Measurements from ENCODE around the gene ZFYVE19.
A peak's percentile ranks its signal among the peaks of the same experiment; 100 is the strongest.

ZFYVE19 gene

DNA sequence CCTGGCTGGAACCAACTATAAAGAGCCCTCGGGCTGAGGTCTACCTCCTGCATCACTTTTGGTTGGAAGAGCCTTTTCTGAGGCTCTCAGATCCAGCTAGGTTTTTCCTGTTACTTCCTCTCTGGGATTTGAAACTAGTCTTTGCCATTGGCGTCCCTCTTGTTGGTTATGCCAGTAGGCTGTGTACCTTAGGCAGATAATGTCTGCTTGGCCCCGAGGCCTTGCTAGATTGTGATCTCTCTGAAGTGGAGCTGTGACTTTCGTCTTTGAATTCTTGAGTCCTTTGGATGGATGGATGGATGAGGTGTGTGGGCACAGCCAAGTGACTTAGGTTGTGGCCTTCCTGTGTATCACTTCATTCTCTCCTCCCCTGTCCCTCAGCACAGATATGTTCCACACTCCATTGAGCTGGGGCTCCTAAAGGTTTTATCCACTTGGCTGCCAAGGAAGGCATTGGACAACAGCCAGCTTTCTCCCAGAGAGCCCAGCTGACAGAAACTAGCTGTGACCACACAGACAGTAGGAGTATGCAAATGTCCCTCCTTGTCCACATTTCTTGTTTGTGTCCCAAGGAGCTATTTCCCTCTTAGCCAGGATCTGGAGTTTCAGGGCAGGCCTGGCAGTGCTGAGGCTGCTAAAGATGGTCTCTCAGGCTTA is 8.3 kb downstream of the ZFYVE19 start:
- DNase-seq (ENCODE audit: low read depth) = no peak

DNA sequence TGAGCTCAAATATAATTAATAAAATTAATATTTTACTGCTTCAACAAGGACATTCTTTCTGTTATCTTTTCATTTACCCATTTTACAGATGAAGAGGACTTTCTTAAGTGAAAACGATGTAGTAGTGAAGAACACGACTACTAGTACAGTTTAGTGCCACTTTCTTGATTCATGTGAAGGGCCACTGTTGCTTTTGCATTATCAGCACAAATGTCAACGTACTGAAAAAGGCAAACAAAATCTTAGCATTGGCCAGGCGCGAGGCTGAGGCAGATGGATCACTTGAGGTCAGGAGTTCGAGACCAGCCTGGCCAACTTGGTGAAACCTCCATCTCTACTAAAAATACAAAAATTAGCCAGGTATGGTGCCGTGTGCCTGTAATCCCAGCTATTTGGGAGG is 12.2 kb downstream of the ZFYVE19 start:
- no peak for DNase-seq (ENCODE audit: low read depth)

DNA sequence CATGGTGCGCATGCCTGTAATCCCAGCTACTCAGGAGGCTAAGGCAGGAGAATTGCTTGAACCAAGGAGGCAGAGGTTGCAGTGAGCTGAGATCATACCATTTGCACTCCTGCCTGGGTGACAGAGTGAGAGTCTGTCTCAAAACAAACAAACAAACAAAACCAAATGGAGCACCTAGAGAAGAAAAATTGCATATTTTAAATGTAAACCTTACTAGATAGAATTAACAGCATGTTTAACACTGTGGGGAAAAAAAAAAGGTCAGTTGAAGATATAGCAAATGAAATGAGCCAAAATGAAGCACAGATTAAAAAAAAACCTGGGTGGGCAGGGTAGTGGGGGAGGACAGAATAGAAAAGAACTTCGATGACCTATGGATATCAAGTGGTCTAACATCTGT is 14.3 kb downstream of the ZFYVE19 start:
- no peak for DNase-seq (ENCODE audit: low read depth)

DNA sequence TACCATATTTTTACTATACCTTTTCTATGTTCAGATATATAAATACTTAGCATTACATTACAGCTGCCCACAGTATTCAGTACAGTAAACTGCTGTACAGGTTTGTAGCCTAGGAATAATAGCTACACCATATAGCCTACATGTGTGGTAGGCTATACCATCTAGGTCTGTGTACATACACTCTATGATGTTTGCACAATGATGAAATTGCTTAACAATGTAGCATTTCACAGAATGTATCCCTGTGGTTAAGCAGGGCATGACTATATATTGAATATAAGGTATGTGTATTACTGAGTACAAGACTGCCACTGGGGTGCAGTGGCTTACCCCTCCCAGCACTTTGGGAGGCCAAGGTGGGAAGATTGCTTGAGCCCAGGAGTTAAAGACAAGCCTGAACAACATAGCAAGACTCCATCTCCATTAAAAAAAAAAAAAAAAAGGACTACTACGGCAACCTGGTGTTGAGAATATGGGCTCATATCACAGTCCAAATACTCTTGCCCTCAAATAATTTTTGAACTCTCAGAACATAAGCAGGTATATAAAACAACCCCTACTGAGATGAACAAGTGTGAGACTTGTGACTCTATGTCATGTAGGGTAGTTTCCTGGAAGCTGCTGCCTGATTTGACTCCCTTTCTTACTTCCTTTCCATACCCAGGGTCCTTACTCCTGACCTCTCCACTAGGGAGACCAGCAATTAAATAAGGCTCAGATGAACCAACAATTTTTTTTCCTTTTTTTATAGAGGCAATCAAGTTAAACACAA is 16.9 kb downstream of the ZFYVE19 start:
- DNase-seq (ENCODE audit: low read depth) = no peak

DNA sequence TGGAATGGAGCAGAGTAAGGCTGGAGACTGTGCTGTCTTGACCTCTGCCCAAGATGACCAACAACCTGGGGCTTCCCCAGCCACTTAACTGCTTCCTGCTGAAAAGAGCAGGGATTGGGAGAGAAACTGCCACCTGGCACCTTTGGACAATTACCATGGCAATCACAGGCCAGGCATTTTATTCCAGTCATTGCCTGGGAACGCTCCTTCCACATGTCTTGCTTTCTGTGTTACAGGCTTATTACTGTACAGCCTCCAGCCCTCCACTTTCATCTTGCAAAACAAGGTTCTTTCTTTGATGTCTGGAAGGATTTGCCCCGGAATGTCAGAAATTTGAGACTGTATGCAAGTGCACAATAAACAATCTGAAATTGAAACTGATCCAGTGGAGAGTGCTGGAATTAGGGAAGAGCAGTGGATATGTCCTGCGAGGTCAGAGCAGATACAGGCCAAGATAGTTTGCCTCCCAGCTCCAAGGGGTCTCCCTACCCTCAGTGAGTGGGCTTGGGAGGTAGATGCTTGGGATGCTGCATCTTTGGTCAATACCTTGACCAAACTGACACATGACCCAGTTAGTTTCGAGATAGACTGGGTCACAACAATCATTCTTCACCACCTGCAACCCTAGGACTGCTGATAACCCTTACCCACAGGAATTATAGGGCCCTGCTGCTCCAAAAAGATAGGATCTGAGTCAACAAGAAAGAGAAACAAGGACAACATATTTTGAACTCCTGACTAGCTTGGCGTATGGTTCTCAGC is 19.0 kb downstream of the ZFYVE19 start:
- DNase-seq (ENCODE audit: low read depth) = no peak

DNA sequence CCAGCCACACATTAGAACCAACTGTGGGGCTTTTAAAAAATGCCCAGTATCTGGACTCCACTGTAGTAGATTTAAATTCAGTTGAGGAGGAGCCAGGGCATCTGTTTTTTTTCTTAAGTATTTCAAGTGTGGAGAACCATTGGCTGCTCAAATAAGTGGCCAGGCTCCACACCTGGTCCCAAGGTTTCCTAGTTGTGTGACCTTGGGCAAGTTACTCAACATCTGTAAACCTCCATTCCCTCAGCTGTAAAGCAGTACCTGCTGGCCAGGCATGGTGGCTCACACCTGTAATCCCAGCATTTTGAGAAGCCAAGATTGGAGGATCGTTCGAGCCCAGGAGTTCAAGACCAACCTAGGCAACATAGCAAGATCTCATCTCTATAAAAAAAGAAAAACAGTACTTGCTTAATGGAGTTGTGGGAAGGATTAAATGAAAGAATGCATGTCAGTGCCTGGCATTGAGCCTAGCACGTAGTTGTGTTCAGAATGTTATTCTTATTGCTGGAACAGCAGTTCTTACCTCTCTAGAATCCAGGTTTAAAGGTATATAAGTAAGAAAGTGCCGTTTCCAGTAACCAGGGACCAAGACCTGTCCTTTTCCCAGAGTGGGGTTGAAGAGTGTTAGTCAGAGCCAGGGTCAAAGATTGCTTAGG is 19.7 kb downstream of the ZFYVE19 start:
- no peak for DNase-seq (ENCODE audit: low read depth)

DNA sequence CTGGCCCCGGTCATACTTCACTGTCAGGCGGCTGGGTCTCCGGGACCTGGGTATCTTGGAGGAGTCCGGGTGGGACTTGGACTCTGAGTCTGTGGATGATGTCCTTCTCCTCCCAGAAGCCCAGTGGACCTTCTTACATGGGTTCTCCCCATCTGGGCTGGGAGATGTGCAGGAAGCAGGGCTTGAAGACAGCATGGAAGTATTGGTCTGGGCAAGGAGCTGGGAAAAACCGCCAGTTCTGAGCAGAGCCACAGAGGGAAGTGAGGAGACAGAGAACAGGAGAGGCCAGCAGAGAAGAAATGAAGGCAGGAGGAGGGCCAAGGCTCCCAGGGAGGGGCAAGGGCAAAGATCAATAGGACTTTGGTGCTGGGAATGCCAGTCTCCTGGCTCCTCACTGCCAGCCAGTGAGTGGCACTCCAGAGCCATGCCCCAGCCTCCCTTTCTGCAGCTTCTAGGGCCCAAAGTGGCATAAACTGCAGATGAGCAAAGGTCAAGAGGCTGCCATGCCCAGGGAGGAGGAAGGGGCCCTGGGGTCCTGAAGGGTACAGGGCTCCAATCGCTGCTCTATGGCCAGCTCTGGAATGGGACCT is 21.7 kb downstream of the ZFYVE19 start, which contains the start of gene PPP1R14D:
PPP1R14D (minus strand) TSS at position 262 of the 590 bp plus-strand sequence; CDS start at position 195, 67 bp downstream.
- DNase-seq (ENCODE audit: low read depth) = no peak

DNA sequence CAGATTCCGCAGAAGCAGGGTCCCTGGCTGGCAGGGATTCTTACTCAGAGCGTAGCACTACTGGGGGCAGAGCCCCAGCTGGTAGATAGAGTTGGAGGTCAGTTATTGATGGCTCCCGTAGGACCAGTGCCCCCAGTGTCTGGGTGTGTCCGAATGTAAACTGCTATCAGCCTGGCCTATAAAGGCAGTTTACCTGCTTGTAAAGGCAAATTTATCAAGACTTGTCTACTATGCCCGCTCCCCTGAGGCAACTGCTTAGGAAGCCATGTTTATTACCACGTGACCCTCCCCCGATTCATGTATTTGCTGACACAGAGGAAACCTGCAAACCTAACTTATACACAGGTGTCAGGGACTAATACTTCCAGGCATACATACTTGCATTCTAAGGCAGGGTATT is 22.2 kb downstream of the ZFYVE19 start:
- no peak for DNase-seq (ENCODE audit: low read depth)

DNA sequence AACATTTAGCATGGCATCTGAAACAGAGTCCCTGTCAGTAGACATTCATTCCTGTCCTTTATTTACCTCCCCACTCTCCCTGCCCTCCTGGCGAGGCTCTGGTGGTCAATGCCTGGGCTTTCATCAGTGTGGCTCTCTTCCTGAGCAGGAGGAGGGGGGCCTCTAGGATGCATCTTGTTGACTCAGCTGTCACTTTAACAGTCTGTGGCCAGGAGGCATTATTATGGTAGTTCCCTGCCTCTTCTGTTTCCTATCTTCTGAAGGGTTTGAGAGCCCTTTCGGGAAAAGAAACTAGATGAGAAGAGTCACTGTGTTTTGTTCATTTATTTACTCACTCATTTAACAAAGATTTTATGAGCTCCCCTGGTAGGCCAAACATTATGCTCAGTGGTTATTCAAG is 24.0 kb downstream of the ZFYVE19 start:
- DNase-seq (ENCODE audit: low read depth) = no peak

DNA sequence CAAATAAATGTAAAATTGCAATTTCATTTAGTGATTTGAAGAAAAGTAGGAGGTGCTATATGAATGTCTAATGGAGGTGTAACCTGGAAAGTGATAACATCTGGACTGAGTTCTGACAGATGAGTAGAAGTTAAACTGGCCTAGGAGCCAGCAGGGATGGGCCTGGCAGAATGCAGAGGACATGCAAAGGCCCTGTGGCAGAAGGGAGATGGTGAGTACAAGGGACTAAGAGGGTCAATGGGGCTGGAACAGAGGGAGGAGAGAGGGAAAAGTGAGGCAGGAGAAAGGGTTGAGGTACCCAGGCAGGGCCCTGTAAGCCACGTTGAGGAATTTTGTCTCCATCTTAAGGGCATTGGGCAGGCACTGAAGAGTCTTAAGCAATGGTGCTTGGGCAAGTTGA is 25.0 kb downstream of the ZFYVE19 start:
- DNase-seq (ENCODE audit: low read depth) = no peak

DNA sequence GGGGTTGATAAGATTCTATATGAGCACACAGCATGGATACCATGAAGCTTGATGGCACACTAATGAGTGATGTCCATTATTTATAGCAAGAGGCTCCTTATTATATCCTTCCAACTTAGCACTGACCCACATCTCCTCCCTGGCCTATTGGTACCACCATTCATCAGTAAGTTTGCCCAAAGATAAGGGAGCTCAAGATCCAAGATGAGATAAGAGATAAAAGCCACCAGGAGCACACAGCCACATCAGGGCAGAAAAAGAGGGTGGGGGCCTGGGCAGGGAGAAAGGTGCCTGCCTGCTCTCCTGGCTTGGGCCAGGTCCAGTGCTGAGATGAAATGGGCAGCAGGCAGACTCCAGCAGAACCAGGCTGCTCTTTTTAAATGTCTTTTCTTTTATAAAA is 26.0 kb downstream of the ZFYVE19 start:
- no peak for DNase-seq (ENCODE audit: low read depth)

DNA sequence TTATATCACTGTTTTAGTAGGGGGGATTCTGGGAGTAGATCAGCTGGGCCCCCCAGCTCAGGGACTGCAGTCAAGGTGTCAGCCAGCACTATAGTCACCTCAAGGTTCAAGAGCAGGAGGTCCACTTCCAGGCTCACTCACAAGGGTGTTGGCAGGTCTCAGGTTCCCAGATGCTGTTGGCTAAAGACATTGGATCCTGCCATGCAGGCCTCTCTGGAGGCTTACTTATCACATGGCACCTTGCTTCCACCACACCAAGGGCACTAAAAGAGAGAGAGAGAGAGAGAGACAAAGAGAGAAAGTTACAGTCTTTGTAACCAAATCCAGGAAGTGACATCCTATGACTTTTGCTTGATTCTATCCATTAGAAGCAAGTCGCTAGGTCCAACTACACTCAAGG is 29.1 kb downstream of the ZFYVE19 start:
- no peak for DNase-seq (ENCODE audit: low read depth)

DNA sequence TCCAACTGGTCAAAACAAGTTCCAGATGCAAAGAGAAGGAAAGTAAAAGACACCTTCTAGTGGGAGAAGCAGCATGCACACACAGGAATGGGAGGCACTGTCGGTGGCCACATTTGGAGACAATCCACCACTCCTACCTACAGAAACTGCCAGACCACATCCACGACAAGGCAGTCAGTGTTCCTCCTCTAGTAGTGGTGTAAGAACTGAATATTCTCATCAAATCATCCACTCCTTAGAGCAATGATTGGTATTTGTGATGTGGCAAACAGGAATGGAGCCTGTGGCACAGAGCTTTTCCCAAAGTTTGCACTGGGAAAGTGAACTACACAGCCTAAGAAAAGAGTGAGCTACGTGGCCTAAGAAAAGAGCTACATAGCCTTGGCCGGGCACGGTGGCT is 31.9 kb downstream of the ZFYVE19 start:
- no peak for DNase-seq (ENCODE audit: low read depth)

DNA sequence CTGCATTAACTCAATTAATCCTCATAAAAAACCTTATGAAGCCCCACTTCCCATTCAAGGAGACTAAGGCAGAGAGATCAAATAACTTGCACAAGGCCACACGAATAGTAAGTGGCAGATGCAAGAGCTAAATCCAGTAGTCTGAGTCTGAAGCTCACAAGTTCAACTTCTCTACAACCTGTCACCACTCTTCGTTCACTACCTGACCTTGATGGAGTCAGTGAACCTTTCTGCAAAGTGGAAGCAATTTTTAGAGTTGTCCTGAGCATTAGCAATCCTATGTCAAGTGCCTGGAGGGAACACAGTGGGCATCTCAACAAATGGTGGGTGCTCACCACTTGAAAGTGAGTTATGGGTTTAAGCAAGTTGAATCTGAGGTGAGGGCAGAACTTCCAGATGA is 34.9 kb downstream of the ZFYVE19 start:
- no peak for DNase-seq (ENCODE audit: low read depth)

DNA sequence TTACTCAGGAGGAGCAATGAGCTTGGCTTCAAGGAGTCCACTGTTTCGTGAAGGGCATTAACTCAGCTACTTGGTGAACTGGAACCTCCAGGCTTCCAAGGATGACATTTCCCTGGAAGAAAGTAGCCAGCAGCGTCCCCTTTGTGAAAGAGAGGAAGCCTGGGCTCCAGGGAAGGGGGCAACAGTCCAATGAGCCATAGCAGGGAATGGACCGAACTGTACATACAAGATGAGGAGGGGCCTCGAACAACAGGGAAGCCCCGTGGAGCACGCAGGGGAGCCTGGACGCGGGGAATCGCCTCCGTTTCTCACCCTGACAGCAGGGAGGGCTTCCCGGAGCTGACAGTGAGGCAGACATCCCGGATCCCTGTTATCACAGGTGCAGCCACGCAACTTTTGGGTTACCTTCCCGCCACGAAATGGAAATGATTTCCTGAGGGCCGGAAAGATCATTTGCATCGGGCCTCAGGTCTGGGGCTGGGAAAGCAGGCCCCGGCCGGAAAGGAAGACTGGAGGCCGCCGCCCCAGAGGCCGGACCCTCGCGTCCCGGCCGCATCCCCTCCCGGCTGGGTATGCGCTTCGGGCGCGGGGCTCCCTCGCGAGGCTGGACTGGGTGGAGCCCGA is 36.5 kb downstream of the ZFYVE19 start:
- no peak for DNase-seq (ENCODE audit: low read depth)

DNA sequence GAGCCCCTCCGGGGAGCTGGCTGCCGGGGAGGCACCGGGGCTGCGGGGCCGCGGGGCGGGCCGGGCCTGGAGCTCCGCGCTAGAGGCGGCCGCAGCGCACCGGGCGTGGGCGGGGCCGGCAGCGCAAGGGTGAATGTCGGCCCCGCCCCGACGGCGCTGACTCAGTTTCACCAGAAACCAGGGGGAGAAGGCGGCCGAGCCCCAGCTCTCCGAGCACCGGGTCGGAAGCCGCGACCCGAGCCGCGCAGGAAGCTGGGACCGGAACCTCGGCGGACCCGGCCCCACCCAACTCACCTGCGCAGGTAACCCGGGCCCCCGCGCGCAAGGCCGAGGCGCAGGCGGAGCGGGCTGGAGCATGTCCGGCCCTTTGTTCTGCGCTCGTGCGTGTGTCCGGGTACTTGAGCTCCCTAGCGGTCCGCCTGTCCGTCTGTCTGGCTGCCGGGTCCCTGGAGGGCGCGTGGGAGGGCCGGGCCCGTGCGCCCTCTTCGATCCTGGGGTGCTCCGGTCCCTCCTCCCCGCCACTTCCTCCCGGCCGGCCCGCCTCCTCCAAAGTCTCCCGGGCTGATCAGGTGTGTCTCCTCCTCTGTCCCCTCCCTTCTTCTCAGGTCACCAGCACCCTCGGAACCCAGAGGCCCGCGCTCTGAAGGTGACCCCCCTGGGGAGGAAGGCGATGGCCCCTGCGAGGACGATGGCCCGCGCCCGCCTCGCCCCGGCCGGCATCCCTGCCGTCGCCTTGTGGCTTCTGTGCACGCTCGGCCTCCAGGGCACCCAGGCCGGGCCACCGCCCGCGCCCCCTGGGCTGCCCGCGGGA is 37.2 kb downstream of the ZFYVE19 start, which contains the start of gene SPINT1:
SPINT1 (plus strand) TSS at position 164 of the 811 bp plus-strand sequence; CDS start at position 671, 507 bp downstream.
- peak; percentile 76 for DNase-seq (ENCODE audit: low read depth)

DNA sequence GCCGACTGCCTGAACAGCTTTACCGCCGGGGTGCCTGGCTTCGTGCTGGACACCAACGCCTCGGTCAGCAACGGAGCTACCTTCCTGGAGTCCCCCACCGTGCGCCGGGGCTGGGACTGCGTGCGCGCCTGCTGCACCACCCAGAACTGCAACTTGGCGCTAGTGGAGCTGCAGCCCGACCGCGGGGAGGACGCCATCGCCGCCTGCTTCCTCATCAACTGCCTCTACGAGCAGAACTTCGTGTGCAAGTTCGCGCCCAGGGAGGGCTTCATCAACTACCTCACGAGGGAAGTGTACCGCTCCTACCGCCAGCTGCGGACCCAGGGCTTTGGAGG is 37.8 kb downstream of the ZFYVE19 start:
- DNase-seq (ENCODE audit: low read depth) = peak; percentile 35

DNA sequence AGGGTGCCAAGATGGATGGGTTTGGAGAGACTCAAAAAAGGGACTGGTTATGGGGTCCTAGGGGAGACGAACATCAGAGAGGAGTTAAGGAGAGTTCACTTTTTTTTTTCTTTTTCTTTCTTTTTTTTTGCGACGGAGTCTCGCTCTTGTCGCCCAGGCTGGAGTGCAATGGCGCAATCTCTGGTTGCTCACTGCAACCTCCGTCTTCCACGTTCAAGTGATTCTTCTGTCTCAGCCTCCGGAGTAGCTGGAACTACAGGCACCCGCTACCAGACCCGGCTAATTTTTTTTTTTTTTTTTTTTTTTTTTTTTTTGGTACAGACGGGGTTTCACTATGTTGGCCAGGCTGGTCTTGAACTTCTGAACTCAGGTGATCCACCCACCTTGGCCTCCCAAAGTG is 38.1 kb downstream of the ZFYVE19 start:
- DNase-seq (ENCODE audit: low read depth) = no peak

DNA sequence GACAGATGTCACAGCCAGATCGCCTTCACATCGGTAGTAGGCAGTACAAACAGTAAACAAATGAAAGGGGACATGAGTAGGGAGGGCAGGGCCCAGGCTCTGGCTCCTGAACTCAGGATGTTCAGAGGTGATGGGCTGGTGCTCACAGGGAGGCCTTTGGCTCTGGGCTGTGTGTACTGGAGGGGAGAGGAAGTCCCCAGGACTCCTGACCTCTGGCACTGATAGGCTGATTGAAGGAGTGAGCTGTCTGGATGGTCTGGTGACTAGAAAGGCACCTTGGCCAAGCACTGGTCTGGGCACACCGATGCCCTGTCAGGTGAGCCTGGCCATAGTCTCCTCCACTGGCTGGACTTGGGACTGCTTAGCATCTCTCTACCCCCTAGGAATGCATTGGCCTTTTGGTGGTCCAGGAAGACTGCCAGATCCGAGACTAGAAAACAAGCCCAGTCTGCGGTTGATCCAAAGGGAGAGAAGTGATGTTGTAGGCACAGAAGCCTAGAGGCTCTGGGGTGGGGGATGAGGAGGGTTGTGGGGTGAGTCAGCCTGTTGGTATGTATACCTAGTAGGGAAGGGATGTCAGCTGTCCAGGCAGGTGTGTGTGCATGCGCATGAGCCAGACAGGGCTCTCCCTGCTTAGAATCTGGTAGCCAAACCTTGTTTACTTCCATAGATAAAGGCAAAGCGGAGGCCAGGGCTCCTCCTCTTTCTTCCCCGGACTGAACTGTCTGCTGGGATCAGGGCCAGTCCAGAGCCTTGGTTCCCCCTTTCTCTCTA is 38.8 kb downstream of the ZFYVE19 start:
- DNase-seq (ENCODE audit: low read depth) = no peak

DNA sequence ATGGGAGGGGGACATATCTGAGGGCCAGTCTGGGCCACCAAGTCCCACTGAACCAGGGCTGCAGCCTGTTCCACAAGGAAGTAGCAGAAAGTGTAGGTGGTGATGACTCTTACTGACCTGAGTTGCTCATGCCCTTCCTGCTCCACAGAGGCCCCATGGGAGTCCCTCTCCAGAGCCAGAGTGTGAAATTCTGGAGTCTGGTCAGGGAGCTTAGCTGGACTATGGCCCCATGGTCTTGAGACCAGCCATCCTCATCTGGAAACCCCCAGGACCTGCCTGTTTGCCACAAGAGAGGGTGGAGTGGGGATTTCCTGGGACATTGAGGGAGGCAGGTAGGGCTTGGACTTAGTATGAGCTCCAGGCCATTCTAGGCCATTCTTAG is 39.9 kb downstream of the ZFYVE19 start:
- DNase-seq (ENCODE audit: low read depth) = no peak

All from activated T-cell treated with anti-CD3 and anti-CD28 coated beads for 48 hours (primary cell).